GM23338 (cell line): ENCODE measurements around the gene NKAIN2. TPM values are rescaled to one million over a fixed set of nuclear protein-coding genes. Genes with fewer than 3 reads are reported as not detected.

Source experiments
- ATAC-seq: fragments of 200-7000 bp; cut with Tn5 transposase; 3 replicates; pipeline ENCODE4 v1.9.1; 2020
- DNase-seq: peaks from one replicate; pipeline ENCODE4 v3.0.0-alpha.2; 2015; ENCODE audit warnings: low spot score
- H2AFZ ChIP-seq: fragments of 200-600 bp; sonication (generic); 2 replicates; pipeline ENCODE4 v1.8.0; 2016; ENCODE audit warnings: antibody characterized with exemption, mild to moderate bottlenecking, moderate library complexity
- H3F3A ChIP-seq: fragments of 200-600 bp; sonication (generic); replicated peaks from 2 replicates; pipeline ENCODE4 v1.8.0; 2017; ENCODE audit warnings: antibody characterized with exemption, mixed run types, low read depth
- H3K27ac ChIP-seq: fragments of 200-600 bp; sonication (generic); 2 replicates; pipeline ENCODE4 v1.6.1; 2016; ENCODE audit warnings: low read depth
- H3K27me3 ChIP-seq: fragments of 200-600 bp; sonication (generic); 2 replicates; pipeline ENCODE4 v1.8.0; 2016; ENCODE audit warnings: mild to moderate bottlenecking, mixed run types, moderate library complexity; ENCODE audit not compliant: insufficient read depth
- H3K36me3 ChIP-seq: fragments of 200-600 bp; sonication (generic); 2 replicates; pipeline ENCODE4 v1.8.0; 2016; ENCODE audit warnings: mild to moderate bottlenecking; ENCODE audit not compliant: insufficient read depth
- H3K4me1 ChIP-seq: fragments of 200-600 bp; sonication (generic); 2 replicates; pipeline ENCODE4 v1.8.0; 2016; ENCODE audit warnings: mild to moderate bottlenecking, moderate library complexity; ENCODE audit not compliant: insufficient read depth
- H3K4me2 ChIP-seq: fragments of 200-600 bp; sonication (generic); 2 replicates; pipeline ENCODE4 v1.7.1; 2017; ENCODE audit warnings: mixed run types
- H3K4me3 ChIP-seq: fragments of 200-600 bp; sonication (generic); 2 replicates; pipeline ENCODE4 v1.6.1; 2016; ENCODE audit warnings: mixed run types
- H3K79me2 ChIP-seq: fragments of 200-600 bp; sonication (generic); replicated peaks from 2 replicates; pipeline ENCODE4 v1.8.0; 2017; ENCODE audit warnings: mild to moderate bottlenecking; ENCODE audit not compliant: insufficient read depth
- H3K9me2 ChIP-seq: fragments of 200-600 bp; sonication (generic); 2 replicates; pipeline ENCODE4 v1.8.0; 2017; ENCODE audit not compliant: insufficient read depth
- H4K20me1 ChIP-seq: fragments of 200-600 bp; sonication (generic); replicated peaks from 2 replicates; pipeline ENCODE4 v1.8.0; 2017; ENCODE audit warnings: mild to moderate bottlenecking; ENCODE audit not compliant: insufficient read depth
- H3K27ac Mint-ChIP-seq: 2 replicates; pipeline ENCODE4 v1.8.0; 2020; ENCODE audit warnings: inconsistent platforms, mild to moderate bottlenecking, moderate library complexity, mixed read lengths
- H3K27me3 Mint-ChIP-seq: 3 replicates; pipeline ENCODE4 v1.8.0; 2022; ENCODE audit warnings: low read depth, mild to moderate bottlenecking, moderate library complexity, mixed read lengths, inconsistent platforms; ENCODE audit not compliant: insufficient read depth, poor library complexity
- H3K36me3 Mint-ChIP-seq: 3 replicates; pipeline ENCODE4 v1.8.0; 2021; ENCODE audit warnings: low read depth, mild to moderate bottlenecking, inconsistent platforms, moderate library complexity, mixed read lengths
- H3K4me1 Mint-ChIP-seq: 3 replicates; pipeline ENCODE4 v1.8.0; 2020; ENCODE audit warnings: mild to moderate bottlenecking, inconsistent platforms, mixed read lengths
- H3K4me3 Mint-ChIP-seq: 3 replicates; pipeline ENCODE4 v1.8.0; 2021; ENCODE audit warnings: moderate library complexity, mild to moderate bottlenecking, inconsistent platforms, mixed read lengths
- H3K9me3 Mint-ChIP-seq: 3 replicates; pipeline ENCODE4 v1.8.0; 2020; ENCODE audit warnings: moderate library complexity, mild to moderate bottlenecking, inconsistent platforms, mixed read lengths
- CREB1 ChIP-seq: fragments of 250-450 bp; sonication (Bioruptor Pico); IDR thresholded peaks from 2 replicates; pipeline ENCODE4 v1.5.0; 2020; ENCODE audit warnings: low read depth, mild to moderate bottlenecking, moderate library complexity
- EZH2 ChIP-seq: fragments of 200-600 bp; sonication (generic); IDR thresholded peaks from one replicate; pipeline ENCODE4 v1.8.0; 2017; ENCODE audit warnings: antibody characterized with exemption, mild to moderate bottlenecking, low read depth; ENCODE audit not compliant: unreplicated experiment
- EZH2phosphoT487 ChIP-seq: fragments of 200-600 bp; sonication (generic); IDR thresholded peaks from one replicate; pipeline ENCODE4 v1.8.1; 2018; ENCODE audit warnings: antibody characterized with exemption; ENCODE audit not compliant: unreplicated experiment
- JUNB ChIP-seq: IDR thresholded peaks from one replicate; pipeline ENCODE4 v1.6.1; 2016; ENCODE audit warnings: antibody characterized with exemption; ENCODE audit not compliant: unreplicated experiment
- NANOG ChIP-seq: IDR thresholded peaks from 2 replicates; pipeline ENCODE4 v1.6.1; 2016; ENCODE audit warnings: antibody characterized with exemption, borderline replicate concordance
- POLR2AphosphoS5 ChIP-seq: IDR thresholded peaks from 2 replicates; pipeline ENCODE4 v1.6.1; 2016; ENCODE audit warnings: antibody characterized with exemption, low read depth
- STAT1 ChIP-seq: IDR thresholded peaks from one replicate; pipeline ENCODE4 v1.6.1; 2016; ENCODE audit warnings: antibody characterized with exemption; ENCODE audit not compliant: unreplicated experiment
- ZNF114 ChIP-seq: fragments of 250-450 bp; sonication (Bioruptor Pico); IDR thresholded peaks from 2 replicates; pipeline ENCODE4 v1.5.0; 2020; ENCODE audit warnings: mild to moderate bottlenecking, moderate library complexity
- ZNF331 ChIP-seq: fragments of 250-450 bp; sonication (Bioruptor Pico); IDR thresholded peaks from 2 replicates; pipeline ENCODE4 v1.5.0; 2020; ENCODE audit warnings: low read depth, mild to moderate bottlenecking, moderate library complexity
- polyA plus RNA-seq: library from polyadenylated mRNA; unstranded; fragments of >200 nt; fragmentation: Nextera tagmentation; extraction: Ambion mirVana; gene quantifications from 2 replicates; pipeline ENCODE4 v1.2.1, GENCODE V29; 2016
- total RNA-seq: library from RNA; depleted of rRNA; stranded (reverse); fragments of >200 nt; shearing (Covaris generic); gene quantifications from 2 replicates; pipeline ENCODE4 v1.2.3, GENCODE V29; 2014
- TF ChIP-seq, protein P1 (sequence below), 2 experiments: fragments of 200-600 bp in 1 of 2; sonication (generic) in 1 of 2; conservative IDR thresholded peaks; 2 replicates each; pipeline versions ENCODE4 v1.5.1 to v1.6.1; 2016 to 2017; ENCODE audit warnings: antibody characterized with exemption in 2 of 2, low read depth in 2 of 2, mild to moderate bottlenecking in 2 of 2, moderate library complexity in 1 of 2
- TF ChIP-seq, protein P2 (sequence below): IDR thresholded peaks from 2 replicates; pipeline ENCODE4 v1.6.1; 2016; ENCODE audit warnings: antibody characterized with exemption
- TF ChIP-seq, protein P3 (sequence below): fragments of 250-450 bp; sonication (Bioruptor Pico); IDR thresholded peaks from 2 replicates; pipeline ENCODE4 v1.5.0; 2020; ENCODE audit warnings: mild to moderate bottlenecking, moderate library complexity
- TF ChIP-seq, protein P4 (sequence below): IDR thresholded peaks from one replicate; pipeline ENCODE4 v1.6.1; 2018; ENCODE audit warnings: antibody characterized with exemption; ENCODE audit not compliant: unreplicated experiment

The NKAIN2 gene
- total and polyA plus RNA-seq, 2 experiments from 2014 or later, result 0.39 to 1.1 TPM

DNA sequence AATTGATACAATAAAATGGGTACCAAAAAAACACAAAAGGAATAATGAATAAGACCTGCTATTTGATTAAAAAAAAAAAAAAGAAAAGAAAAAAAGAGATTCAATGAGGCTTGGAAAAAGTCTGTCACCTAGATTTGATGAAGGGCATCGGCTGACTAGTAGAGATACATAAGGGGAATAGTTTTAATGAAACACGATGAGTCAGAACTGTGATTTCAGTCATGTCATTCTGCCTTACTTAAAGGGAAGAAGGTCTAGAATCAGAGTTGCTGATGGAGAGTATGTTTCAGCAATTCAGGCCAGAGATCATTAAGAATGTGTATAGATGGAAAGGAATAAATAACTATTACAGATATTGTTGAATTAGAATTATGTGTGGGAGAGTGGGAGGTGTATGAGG, 592.7 kb downstream of the NKAIN2 start:
- ATAC-seq, result no peak

More for the DNA sequence above, 592.7 kb downstream of the NKAIN2 start:
- no peaks in the 10 kb centered on the region for H3K9me3 Mint-ChIP-seq
- no peaks in the 10 kb centered on the region for H3K79me2 ChIP-seq
- no peaks in the 10 kb centered on the region for H3K36me3 Mint-ChIP-seq
- no peak overlapping the region for H3K4me3 Mint-ChIP-seq
- no peaks in the 10 kb centered on the region for H3F3A ChIP-seq
- no peaks in the 10 kb centered on the region for H3K27me3 Mint-ChIP-seq
- H3K27ac Mint-ChIP-seq, result no peak overlapping the region
- H3K27me3 ChIP-seq, result no peaks in the 10 kb centered on the region
- no peak overlapping the region for H3K4me2 ChIP-seq
- H2AFZ ChIP-seq, result no peak overlapping the region
- no peaks in the 10 kb centered on the region for H3K36me3 ChIP-seq
- H4K20me1 ChIP-seq, result no peaks in the 10 kb centered on the region
- no peak for DNase-seq
- no peak overlapping the region for H3K4me3 ChIP-seq
- no peak overlapping the region for H3K27ac ChIP-seq
- no peaks in the 10 kb centered on the region for H3K9me2 ChIP-seq
- TF ChIP-seq POLR2AphosphoS5 (no peak), EZH2 (no peak), CREB1 (CRISPR knock-in tag) (no peak), ZNF331 (CRISPR knock-in tag) (no peak), EZH2phosphoT487 (no peak), NANOG (no peak), JUNB (no peak), ZNF114 (CRISPR knock-in tag) (no peak), STAT1 (no peak)
- TF ChIP-seq, protein P1, sequence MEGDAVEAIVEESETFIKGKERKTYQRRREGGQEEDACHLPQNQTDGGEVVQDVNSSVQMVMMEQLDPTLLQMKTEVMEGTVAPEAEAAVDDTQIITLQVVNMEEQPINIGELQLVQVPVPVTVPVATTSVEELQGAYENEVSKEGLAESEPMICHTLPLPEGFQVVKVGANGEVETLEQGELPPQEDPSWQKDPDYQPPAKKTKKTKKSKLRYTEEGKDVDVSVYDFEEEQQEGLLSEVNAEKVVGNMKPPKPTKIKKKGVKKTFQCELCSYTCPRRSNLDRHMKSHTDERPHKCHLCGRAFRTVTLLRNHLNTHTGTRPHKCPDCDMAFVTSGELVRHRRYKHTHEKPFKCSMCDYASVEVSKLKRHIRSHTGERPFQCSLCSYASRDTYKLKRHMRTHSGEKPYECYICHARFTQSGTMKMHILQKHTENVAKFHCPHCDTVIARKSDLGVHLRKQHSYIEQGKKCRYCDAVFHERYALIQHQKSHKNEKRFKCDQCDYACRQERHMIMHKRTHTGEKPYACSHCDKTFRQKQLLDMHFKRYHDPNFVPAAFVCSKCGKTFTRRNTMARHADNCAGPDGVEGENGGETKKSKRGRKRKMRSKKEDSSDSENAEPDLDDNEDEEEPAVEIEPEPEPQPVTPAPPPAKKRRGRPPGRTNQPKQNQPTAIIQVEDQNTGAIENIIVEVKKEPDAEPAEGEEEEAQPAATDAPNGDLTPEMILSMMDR (conservative IDR thresholded peaks at IDR 0.05; ENCODE audit: low read depth in 2 of 2), result no peak
- TF ChIP-seq, protein P2, sequence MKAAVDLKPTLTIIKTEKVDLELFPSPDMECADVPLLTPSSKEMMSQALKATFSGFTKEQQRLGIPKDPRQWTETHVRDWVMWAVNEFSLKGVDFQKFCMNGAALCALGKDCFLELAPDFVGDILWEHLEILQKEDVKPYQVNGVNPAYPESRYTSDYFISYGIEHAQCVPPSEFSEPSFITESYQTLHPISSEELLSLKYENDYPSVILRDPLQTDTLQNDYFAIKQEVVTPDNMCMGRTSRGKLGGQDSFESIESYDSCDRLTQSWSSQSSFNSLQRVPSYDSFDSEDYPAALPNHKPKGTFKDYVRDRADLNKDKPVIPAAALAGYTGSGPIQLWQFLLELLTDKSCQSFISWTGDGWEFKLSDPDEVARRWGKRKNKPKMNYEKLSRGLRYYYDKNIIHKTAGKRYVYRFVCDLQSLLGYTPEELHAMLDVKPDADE, result no peak
- TF ChIP-seq, protein P3, sequence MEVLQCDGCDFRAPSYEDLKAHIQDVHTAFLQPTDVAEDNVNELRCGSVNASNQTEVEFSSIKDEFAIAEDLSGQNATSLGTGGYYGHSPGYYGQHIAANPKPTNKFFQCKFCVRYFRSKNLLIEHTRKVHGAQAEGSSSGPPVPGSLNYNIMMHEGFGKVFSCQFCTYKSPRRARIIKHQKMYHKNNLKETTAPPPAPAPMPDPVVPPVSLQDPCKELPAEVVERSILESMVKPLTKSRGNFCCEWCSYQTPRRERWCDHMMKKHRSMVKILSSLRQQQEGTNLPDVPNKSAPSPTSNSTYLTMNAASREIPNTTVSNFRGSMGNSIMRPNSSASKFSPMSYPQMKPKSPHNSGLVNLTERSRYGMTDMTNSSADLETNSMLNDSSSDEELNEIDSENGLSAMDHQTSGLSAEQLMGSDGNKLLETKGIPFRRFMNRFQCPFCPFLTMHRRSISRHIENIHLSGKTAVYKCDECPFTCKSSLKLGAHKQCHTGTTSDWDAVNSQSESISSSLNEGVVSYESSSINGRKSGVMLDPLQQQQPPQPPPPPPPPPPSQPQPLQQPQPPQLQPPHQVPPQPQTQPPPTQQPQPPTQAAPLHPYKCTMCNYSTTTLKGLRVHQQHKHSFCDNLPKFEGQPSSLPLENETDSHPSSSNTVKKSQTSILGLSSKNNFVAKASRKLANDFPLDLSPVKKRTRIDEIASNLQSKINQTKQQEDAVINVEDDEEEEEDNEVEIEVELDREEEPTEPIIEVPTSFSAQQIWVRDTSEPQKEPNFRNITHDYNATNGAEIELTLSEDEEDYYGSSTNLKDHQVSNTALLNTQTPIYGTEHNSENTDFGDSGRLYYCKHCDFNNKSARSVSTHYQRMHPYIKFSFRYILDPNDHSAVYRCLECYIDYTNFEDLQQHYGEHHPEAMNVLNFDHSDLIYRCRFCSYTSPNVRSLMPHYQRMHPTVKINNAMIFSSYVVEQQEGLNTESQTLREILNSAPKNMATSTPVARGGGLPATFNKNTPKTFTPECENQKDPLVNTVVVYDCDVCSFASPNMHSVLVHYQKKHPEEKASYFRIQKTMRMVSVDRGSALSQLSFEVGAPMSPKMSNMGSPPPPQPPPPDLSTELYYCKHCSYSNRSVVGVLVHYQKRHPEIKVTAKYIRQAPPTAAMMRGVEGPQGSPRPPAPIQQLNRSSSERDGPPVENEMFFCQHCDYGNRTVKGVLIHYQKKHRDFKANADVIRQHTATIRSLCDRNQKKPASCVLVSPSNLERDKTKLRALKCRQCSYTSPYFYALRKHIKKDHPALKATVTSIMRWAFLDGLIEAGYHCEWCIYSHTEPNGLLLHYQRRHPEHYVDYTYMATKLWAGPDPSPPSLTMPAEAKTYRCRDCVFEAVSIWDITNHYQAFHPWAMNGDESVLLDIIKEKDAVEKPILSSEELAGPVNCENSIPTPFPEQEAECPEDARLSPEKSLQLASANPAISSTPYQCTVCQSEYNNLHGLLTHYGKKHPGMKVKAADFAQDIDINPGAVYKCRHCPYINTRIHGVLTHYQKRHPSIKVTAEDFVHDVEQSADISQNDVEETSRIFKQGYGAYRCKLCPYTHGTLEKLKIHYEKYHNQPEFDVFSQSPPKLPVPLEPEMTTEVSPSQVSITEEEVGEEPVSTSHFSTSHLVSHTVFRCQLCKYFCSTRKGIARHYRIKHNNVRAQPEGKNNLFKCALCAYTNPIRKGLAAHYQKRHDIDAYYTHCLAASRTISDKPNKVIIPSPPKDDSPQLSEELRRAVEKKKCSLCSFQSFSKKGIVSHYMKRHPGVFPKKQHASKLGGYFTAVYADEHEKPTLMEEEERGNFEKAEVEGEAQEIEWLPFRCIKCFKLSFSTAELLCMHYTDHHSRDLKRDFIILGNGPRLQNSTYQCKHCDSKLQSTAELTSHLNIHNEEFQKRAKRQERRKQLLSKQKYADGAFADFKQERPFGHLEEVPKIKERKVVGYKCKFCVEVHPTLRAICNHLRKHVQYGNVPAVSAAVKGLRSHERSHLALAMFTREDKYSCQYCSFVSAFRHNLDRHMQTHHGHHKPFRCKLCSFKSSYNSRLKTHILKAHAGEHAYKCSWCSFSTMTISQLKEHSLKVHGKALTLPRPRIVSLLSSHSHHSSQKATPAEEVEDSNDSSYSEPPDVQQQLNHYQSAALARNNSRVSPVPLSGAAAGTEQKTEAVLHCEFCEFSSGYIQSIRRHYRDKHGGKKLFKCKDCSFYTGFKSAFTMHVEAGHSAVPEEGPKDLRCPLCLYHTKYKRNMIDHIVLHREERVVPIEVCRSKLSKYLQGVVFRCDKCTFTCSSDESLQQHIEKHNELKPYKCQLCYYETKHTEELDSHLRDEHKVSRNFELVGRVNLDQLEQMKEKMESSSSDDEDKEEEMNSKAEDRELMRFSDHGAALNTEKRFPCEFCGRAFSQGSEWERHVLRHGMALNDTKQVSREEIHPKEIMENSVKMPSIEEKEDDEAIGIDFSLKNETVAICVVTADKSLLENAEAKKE, result no peak
- TF ChIP-seq, protein P4, sequence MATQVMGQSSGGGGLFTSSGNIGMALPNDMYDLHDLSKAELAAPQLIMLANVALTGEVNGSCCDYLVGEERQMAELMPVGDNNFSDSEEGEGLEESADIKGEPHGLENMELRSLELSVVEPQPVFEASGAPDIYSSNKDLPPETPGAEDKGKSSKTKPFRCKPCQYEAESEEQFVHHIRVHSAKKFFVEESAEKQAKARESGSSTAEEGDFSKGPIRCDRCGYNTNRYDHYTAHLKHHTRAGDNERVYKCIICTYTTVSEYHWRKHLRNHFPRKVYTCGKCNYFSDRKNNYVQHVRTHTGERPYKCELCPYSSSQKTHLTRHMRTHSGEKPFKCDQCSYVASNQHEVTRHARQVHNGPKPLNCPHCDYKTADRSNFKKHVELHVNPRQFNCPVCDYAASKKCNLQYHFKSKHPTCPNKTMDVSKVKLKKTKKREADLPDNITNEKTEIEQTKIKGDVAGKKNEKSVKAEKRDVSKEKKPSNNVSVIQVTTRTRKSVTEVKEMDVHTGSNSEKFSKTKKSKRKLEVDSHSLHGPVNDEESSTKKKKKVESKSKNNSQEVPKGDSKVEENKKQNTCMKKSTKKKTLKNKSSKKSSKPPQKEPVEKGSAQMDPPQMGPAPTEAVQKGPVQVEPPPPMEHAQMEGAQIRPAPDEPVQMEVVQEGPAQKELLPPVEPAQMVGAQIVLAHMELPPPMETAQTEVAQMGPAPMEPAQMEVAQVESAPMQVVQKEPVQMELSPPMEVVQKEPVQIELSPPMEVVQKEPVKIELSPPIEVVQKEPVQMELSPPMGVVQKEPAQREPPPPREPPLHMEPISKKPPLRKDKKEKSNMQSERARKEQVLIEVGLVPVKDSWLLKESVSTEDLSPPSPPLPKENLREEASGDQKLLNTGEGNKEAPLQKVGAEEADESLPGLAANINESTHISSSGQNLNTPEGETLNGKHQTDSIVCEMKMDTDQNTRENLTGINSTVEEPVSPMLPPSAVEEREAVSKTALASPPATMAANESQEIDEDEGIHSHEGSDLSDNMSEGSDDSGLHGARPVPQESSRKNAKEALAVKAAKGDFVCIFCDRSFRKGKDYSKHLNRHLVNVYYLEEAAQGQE, result no peak
- H3K4me1 Mint-ChIP-seq, result peaks cover 6% of the 10 kb centered on the region; the same call in 2 of the 3 replicates
- H3K4me1 ChIP-seq, result 0 out of 2 replicates have a peak, but pooled peaks cover 4% of the 10 kb centered on the region
